Osteoblast (primary cell): ENCODE data around the gene SLC25A21. TPM values are rescaled to one million over a fixed set of nuclear protein-coding genes. Genes with fewer than 3 reads are reported as not detected.
A peak's percentile ranks its signal among the peaks of the same experiment; 100 is the strongest.

Source experiments
- DNase-seq: peaks from one replicate; pipeline ENCODE4 v3.0.0; 2011; ENCODE audit warnings: low spot score, mixed read lengths; ENCODE audit not compliant: insufficient read length; ENCODE audit errors: missing footprints
- H2AFZ ChIP-seq: 2 replicates; pipeline ENCODE4 v1.6.0; 2011; ENCODE audit warnings: mild to moderate bottlenecking, low read length
- H3K27ac ChIP-seq: 2 replicates; pipeline ENCODE4 v1.5.1; 2011; ENCODE audit warnings: mild to moderate bottlenecking, low read depth, low read length, moderate library complexity
- H3K27me3 ChIP-seq: 2 replicates; pipeline ENCODE4 v1.6.0; 2012; ENCODE audit warnings: mild to moderate bottlenecking, control low read depth, inconsistent platforms, low read length, moderate library complexity; ENCODE audit not compliant: insufficient read depth
- H3K36me3 ChIP-seq: 2 replicates; pipeline ENCODE4 v1.5.1; 2011; ENCODE audit warnings: mild to moderate bottlenecking, low read length, control low read depth, moderate library complexity; ENCODE audit not compliant: insufficient read depth
- H3K4me1 ChIP-seq: 2 replicates; pipeline ENCODE4 v1.5.1; 2011; ENCODE audit warnings: mild to moderate bottlenecking, low read length, control low read depth, moderate library complexity; ENCODE audit not compliant: insufficient read depth
- H3K4me2 ChIP-seq: 2 replicates; pipeline ENCODE4 v1.6.0; 2011; ENCODE audit warnings: mild to moderate bottlenecking, low read length; ENCODE audit not compliant: insufficient read depth
- H3K4me3 ChIP-seq: fragments of 200-600 bp; sonication (generic); 3 replicates; pipeline ENCODE4 v1.5.1; 2012; ENCODE audit warnings: mild to moderate bottlenecking, low read length, inconsistent platforms; ENCODE audit not compliant: insufficient read depth
- H3K79me2 ChIP-seq: 2 replicates; pipeline ENCODE4 v1.6.0; 2012; ENCODE audit warnings: mild to moderate bottlenecking, low read length, control low read depth, inconsistent platforms; ENCODE audit not compliant: insufficient read depth
- H3K9me3 ChIP-seq: 2 replicates; pipeline ENCODE4 v1.5.1; 2011; ENCODE audit warnings: low read depth, low read length, control low read depth
- H4K20me1 ChIP-seq: 2 replicates; pipeline ENCODE4 v1.6.0; 2012; ENCODE audit warnings: mild to moderate bottlenecking, low read length, control low read depth; ENCODE audit not compliant: insufficient read depth
- CTCF ChIP-seq: IDR thresholded peaks from 2 replicates; pipeline ENCODE4 v1.5.1; 2011; ENCODE audit warnings: mild to moderate bottlenecking, low read depth, low read length, moderate library complexity; ENCODE audit errors: extremely low read depth
- total RNA-seq: library from RNA; depleted of rRNA; stranded (reverse); fragments of >200 nt; gene quantifications from 2 replicates; pipeline ENCODE4 v1.2.3, GENCODE V29; 2012

The SLC25A21 gene
- total RNA-seq, 1 donor = 0.72 TPM

GRCh38 chr14:37124614-37125013 is 47.8 kb downstream of the SLC25A21 start:
- DNase-seq = no peak
- no peak for TF ChIP-seq CTCF
- Histone ChIP-seq H3K36me3 (no peaks in the 10 kb centered on the region), H3K27me3 (no peaks in the 10 kb centered on the region), H2AFZ (no peak overlapping the region), H3K4me3 (no peak overlapping the region), H3K4me1 (no peaks in the 10 kb centered on the region), H4K20me1 (no peaks in the 10 kb centered on the region), H3K9me3 (no peaks in the 10 kb centered on the region), H3K79me2 (no peaks in the 10 kb centered on the region), H3K27ac (no peak overlapping the region), H3K4me2 (no peak overlapping the region)

DNA sequence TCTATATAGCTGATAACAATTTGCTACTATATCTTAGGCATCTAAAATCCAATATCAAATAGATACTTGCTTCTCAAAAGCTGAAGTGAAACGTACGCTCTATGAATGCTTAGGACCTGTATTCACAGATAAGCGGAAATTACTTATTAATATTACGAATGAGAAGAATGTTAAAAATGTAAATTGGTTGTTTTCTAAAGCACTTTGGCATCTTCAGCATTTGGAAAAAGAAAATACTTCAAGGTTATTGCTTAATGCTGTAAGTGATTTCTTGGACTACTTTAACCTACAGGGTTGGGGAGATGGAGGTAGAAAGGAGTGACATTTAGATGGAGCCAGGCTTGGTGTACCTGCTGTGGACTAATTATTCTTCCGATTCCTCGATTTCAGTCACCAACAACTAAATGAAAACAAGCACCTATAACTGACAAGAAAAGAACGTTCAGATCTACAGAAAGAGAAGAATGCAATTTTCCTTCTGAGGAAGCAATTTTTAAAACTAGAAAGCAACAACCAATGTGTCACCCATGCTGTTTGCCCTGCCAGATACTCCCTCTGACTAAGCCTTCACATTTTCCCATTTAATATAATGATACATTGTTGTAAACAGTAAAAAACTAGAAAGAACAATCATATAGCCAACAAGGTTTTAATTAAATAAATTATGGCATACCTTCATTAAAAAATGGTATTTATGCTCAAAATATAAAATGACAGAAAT is 49.3 kb downstream of the SLC25A21 start:
- no peaks in the 10 kb centered on the region for H3K27me3 ChIP-seq
- peak; percentile 63 for DNase-seq
- no peaks in the 10 kb centered on the region for H3K36me3 ChIP-seq
- no peak overlapping the region for H3K4me3 ChIP-seq
- no peaks in the 10 kb centered on the region for H3K79me2 ChIP-seq
- no peak overlapping the region for H3K4me2 ChIP-seq
- no peaks in the 10 kb centered on the region for H3K9me3 ChIP-seq
- no peak overlapping the region for H2AFZ ChIP-seq
- no peaks in the 10 kb centered on the region for H4K20me1 ChIP-seq
- H3K27ac ChIP-seq = no peak overlapping the region
- no peaks in the 10 kb centered on the region for H3K4me1 ChIP-seq
- no peak for TF ChIP-seq CTCF

DNA sequence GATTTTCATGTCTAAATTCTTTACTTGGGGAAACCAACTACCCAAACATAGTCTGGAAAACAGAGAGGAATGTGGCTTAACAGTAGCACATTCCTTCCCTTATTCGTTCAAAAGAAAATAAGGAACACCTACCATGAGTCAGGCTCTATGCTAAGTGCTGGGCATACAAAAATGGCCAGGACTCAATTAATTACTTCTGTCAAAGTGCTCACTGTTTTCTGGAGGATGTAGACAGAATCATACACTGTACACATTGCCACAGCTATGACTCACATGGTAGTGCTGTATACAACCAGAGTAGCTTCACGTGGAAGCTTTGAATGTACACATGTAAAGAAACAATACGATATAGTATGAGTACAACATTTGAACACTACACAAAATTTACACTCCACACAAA is 50.1 kb downstream of the SLC25A21 start:
- Histone ChIP-seq H2AFZ (no peak overlapping the region), H3K9me3 (no peaks in the 10 kb centered on the region), H3K36me3 (no peaks in the 10 kb centered on the region), H3K79me2 (no peaks in the 10 kb centered on the region), H3K4me1 (peaks cover 3% of the 10 kb centered on the region), H3K27me3 (no peaks in the 10 kb centered on the region), H4K20me1 (no peaks in the 10 kb centered on the region), H3K27ac (no peak overlapping the region), H3K4me3 (no peak overlapping the region), H3K4me2 (no peak overlapping the region)
- DNase-seq = no peak
- no peak for TF ChIP-seq CTCF

GRCh38 chr14:37118673-37119366 is 53.6 kb downstream of the SLC25A21 start:
- DNase-seq = no peak
- no peak overlapping the region for H3K4me2 ChIP-seq

More at GRCh38 chr14:37118673-37119366, 53.6 kb downstream of the SLC25A21 start:
- Histone ChIP-seq H3K4me3 (no peak overlapping the region), H2AFZ (no peak overlapping the region), H3K36me3 (no peaks in the 10 kb centered on the region), H4K20me1 (no peaks in the 10 kb centered on the region), H3K9me3 (no peaks in the 10 kb centered on the region), H3K27ac (no peak overlapping the region), H3K79me2 (no peaks in the 10 kb centered on the region), H3K27me3 (no peaks in the 10 kb centered on the region), H3K4me1 (peaks cover 4% of the 10 kb centered on the region)
- TF ChIP-seq CTCF = no peak
